Smooth muscle cell (in vitro differentiated cells): ENCODE measurements around the gene INPP5D. TPM values are rescaled to one million over a fixed set of nuclear protein-coding genes. Genes with fewer than 3 reads are reported as not detected.
"Not testable (repeated sequence)": the region's sequence is repeated elsewhere in the genome, so short reads cannot be mapped to it uniquely, and the experiment has no call there.

ENCODE experiments used
- DNase-seq: peaks from one replicate; lab custom pipeline; 2025; ENCODE audit not compliant: unreplicated experiment; lab: John Stamatoyannopoulos, UW
- H2AFZ ChIP-seq: fragments of 200-600 bp; sonication (generic); 2 replicates; pipeline ENCODE4 v1.6.0; 2016; ENCODE audit warnings: antibody characterized with exemption, low read depth, mild to moderate bottlenecking
- H3F3A ChIP-seq: fragments of 200-600 bp; sonication (generic); 2 replicates; pipeline ENCODE4 v1.6.0; 2017; ENCODE audit warnings: antibody characterized with exemption, low read depth
- H3K27ac ChIP-seq: fragments of 200-600 bp; sonication (generic); 2 replicates; pipeline ENCODE4 v1.5.1; 2016; ENCODE audit warnings: low read depth, mild to moderate bottlenecking
- H3K27me3 ChIP-seq: fragments of 200-600 bp; sonication (generic); 2 replicates; pipeline ENCODE4 v1.6.1; 2016; ENCODE audit warnings: low read depth, mild to moderate bottlenecking
- H3K36me3 ChIP-seq: fragments of 200-600 bp; sonication (generic); 2 replicates; pipeline ENCODE4 v1.5.1; 2016; ENCODE audit warnings: low read depth
- H3K4me1 ChIP-seq: fragments of 200-600 bp; sonication (generic); 2 replicates; pipeline ENCODE4 v1.5.1; 2016; ENCODE audit warnings: low read depth
- H3K4me2 ChIP-seq: fragments of 200-600 bp; sonication (generic); 2 replicates; pipeline ENCODE4 v1.6.0; 2016; ENCODE audit warnings: mild to moderate bottlenecking
- H3K4me3 ChIP-seq: fragments of 200-600 bp; sonication (generic); 2 replicates; pipeline ENCODE4 v1.5.1; 2016; ENCODE audit warnings: mild to moderate bottlenecking
- H3K79me2 ChIP-seq: fragments of 200-600 bp; sonication (generic); 2 replicates; pipeline ENCODE4 v1.6.0; 2016; ENCODE audit warnings: low read depth, mild to moderate bottlenecking
- H3K9ac ChIP-seq: fragments of 200-600 bp; sonication (generic); 2 replicates; pipeline ENCODE4 v1.6.0; 2016; ENCODE audit warnings: low read depth
- H3K9me3 ChIP-seq: fragments of 200-600 bp; sonication (generic); replicated peaks from 2 replicates; pipeline ENCODE4 v1.5.1; 2016; ENCODE audit warnings: low read depth
- H4K20me1 ChIP-seq: fragments of 200-600 bp; sonication (generic); 2 replicates; pipeline ENCODE4 v1.6.0; 2016; ENCODE audit warnings: low read depth
- CTCF ChIP-seq: fragments of 200-600 bp; sonication (generic); IDR thresholded peaks from 2 replicates; pipeline ENCODE4 v1.5.1; 2017; ENCODE audit warnings: borderline replicate concordance, mild to moderate bottlenecking, antibody characterized with exemption; ENCODE audit not compliant: insufficient read depth, poor library complexity, severe bottlenecking
- WGBS: methylation state at CpG from one replicate; pipeline ENCODE4 v1.1.7; 2016; ENCODE audit warnings: low lambda C conversion rate; 5-methylcytosine and 5-hydroxymethylcytosine counted together
- polyA plus RNA-seq: library from polyadenylated mRNA; unstranded; fragments of >200 nt; fragmentation: Nextera tagmentation; extraction: Ambion mirVana; gene quantifications from 2 replicates; pipeline ENCODE4 v1.2.1, GENCODE V29; 2016
- total RNA-seq: library from RNA; depleted of rRNA; stranded (reverse); fragments of >200 nt; gene quantifications from 2 replicates; pipeline ENCODE4 v1.2.3, GENCODE V29; 2014

INPP5D gene
- total and polyA plus RNA-seq, 2 experiments from 2014 or later = 5.6 to 17.8 TPM

- Histone ChIP-seq H3K9ac (no peak overlapping the region), H3K27me3 (no peaks in the 10 kb centered on the region), H3K4me2 (no peak overlapping the region), H3K36me3 (no peaks in the 10 kb centered on the region), H3K9me3 (no peaks in the 10 kb centered on the region), H3F3A (no peaks in the 10 kb centered on the region), H2AFZ (no peak overlapping the region), H3K4me3 (no peak overlapping the region), H3K27ac (no peak overlapping the region), H3K4me1 (no peaks in the 10 kb centered on the region), H4K20me1 (no peaks in the 10 kb centered on the region), H3K79me2 (no peaks in the 10 kb centered on the region)
- no peak for DNase-seq
- WGBS = 96% methylated on average over 5 of the region's 5 CpGs
- no peak for TF ChIP-seq CTCF
These were observed 92.4 kb downstream of the INPP5D start for GRCh38 chr2:233152541-233152940.

GRCh38 chr2:233153146-233153798, 93.1 kb downstream of the INPP5D start:
- Histone ChIP-seq H3F3A (no peaks in the 10 kb centered on the region), H3K4me3 (no peak overlapping the region), H3K79me2 (no peaks in the 10 kb centered on the region), H3K27ac (no peak overlapping the region), H3K9ac (no peak overlapping the region), H2AFZ (no peak overlapping the region), H3K4me1 (no peaks in the 10 kb centered on the region), H3K36me3 (no peaks in the 10 kb centered on the region), H4K20me1 (no peaks in the 10 kb centered on the region), H3K27me3 (no peaks in the 10 kb centered on the region), H3K4me2 (no peak overlapping the region), H3K9me3 (no peaks in the 10 kb centered on the region)
- no peak for DNase-seq
- 76% methylated on average over 9 of the region's 9 CpGs for WGBS
- TF ChIP-seq CTCF = no peak

GRCh38 chr2:233156001-233156400, 95.9 kb downstream of the INPP5D start:
- Histone ChIP-seq H3F3A (no peaks in the 10 kb centered on the region), H3K9me3 (no peaks in the 10 kb centered on the region), H3K27me3 (no peaks in the 10 kb centered on the region), H3K9ac (no peak overlapping the region), H3K4me2 (no peak overlapping the region), H3K36me3 (no peaks in the 10 kb centered on the region), H3K79me2 (no peaks in the 10 kb centered on the region), H3K4me1 (no peaks in the 10 kb centered on the region), H3K27ac (no peak overlapping the region), H4K20me1 (no peaks in the 10 kb centered on the region), H3K4me3 (no peak overlapping the region), H2AFZ (no peak overlapping the region)
- 99% methylated on average over 4 of the region's 4 CpGs for whole genome bisulfite sequencing
- DNase-seq = no peak
- no peak for TF ChIP-seq CTCF

- not testable (repeated sequence) for DNase-seq, H3K9ac ChIP-seq, H3K36me3 ChIP-seq
These were observed 96.3 kb downstream of the INPP5D start for GRCh38 chr2:233156461-233156860.

More at GRCh38 chr2:233156461-233156860, 96.3 kb downstream of the INPP5D start:
- H3K27ac ChIP-seq, H3K79me2 ChIP-seq, H3K9me3 ChIP-seq, H3K4me2 ChIP-seq, H2AFZ ChIP-seq, H3K4me3 ChIP-seq, H4K20me1 ChIP-seq, H3K27me3 ChIP-seq, H3K4me1 ChIP-seq, H3F3A ChIP-seq: not testable (repeated sequence)
- WGBS = 96% methylated on average over 5 of the region's 5 CpGs
